Measurements from ENCODE around the gene SETD9.

The SETD9 gene

DNA sequence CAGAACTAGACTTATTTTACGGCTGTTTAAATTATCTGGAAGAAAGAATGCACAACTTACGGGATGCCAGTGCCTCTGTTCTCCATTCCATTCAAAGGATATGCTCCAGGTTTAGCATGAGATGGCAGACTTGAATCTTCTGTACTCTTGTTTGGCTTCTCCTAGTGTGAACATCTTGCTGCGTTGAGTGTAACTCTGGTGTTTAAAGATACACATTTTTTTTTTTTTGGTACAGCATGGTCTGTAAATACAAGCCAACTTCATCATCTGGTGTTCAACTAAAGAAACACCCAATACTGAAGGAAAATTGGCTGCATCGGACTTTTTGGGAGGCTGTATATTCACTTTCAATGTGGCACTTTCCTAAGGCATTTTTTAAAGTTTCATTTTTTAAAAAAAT lies 49.9 kb downstream of the SETD9 start:
- H3K27ac ChIP-seq (replicated peaks), result no peak overlapping the region
- TF ChIP-seq REST (IDR thresholded peaks at IDR 0.05; ENCODE audit: insufficient replicate concordance, low read depth), result no peak
- no peak for DNase-seq (ENCODE audit: low read depth in 1 of 2, low spot score in 1 of 2)
- no peaks in the 10 kb centered on the region for H3K27me3 ChIP-seq (ENCODE audit: insufficient read depth, poor library complexity, severe bottlenecking)
- H3K4me3 ChIP-seq (replicated peaks; ENCODE audit: insufficient read depth, low read length), result no peak overlapping the region

DNA sequence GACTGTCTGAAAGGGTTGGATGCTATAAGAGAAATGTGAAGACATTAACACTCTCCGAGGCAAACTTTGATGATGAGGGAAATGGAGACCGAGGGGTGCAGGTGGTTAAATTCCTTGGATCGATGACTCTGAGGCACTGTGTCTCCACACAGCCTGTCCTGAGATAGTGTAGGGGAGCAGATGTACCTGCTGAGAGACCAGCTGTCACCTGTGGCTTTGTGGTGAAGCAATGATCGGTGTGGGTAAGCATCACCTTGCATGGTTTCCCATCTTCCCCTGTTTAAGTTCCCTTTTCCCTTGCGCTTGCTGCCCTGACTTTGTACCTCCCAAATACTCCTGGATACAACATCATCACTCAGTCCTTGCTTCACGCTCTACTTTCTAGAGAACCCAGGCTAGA lies 52.4 kb downstream of the SETD9 start:
- no peak for DNase-seq (ENCODE audit: low read depth in 1 of 2, low spot score in 1 of 2)
- Histone ChIP-seq H3K27ac (replicated peaks) (no peak overlapping the region), H3K27me3 (ENCODE audit: insufficient read depth, poor library complexity, severe bottlenecking) (no peaks in the 10 kb centered on the region), H3K4me3 (replicated peaks; ENCODE audit: insufficient read depth, low read length) (no peak overlapping the region)
- TF ChIP-seq GABPA (IDR thresholded peaks at IDR 0.05; ENCODE audit: low read depth), result no peak
- no peak for TF ChIP-seq REST (IDR thresholded peaks at IDR 0.05; ENCODE audit: insufficient replicate concordance, low read depth)
- no peak for TF ChIP-seq POLR2AphosphoS5 (IDR thresholded peaks at IDR 0.05; ENCODE audit: low read depth)
- TF ChIP-seq SPI1 (IDR thresholded peaks at IDR 0.05; ENCODE audit: borderline replicate concordance, low read depth), result no peak
- no peak for TF ChIP-seq CTCF (IDR thresholded peaks at IDR 0.05; ENCODE audit: insufficient read depth, low read length)

DNA sequence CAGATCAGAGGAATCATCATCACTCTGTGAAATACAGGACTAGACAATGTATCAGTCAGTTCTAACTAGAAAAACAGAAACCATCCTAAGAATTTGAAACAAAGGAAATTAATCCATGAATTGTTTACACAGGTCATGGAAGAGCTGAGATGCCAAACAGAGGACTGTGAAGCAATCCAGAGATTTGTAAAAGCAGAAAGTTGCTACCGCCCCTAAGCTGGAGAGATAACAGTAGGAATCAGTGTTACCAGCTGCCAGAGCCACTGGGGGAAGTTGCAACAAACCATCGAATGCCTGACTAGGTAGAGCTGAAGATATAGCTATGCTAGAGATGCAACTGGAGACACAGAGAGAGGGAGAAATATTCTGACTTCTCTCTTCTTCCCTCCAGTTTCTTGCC lies 52.9 kb downstream of the SETD9 start:
- Histone ChIP-seq H3K27me3 (ENCODE audit: insufficient read depth, poor library complexity, severe bottlenecking) (no peaks in the 10 kb centered on the region), H3K4me3 (replicated peaks; ENCODE audit: insufficient read depth, low read length) (no peak overlapping the region), H3K27ac (replicated peaks) (no peak overlapping the region)
- no peak for DNase-seq (ENCODE audit: low read depth in 1 of 2, low spot score in 1 of 2)
- TF ChIP-seq SPI1 (IDR thresholded peaks at IDR 0.05; ENCODE audit: borderline replicate concordance, low read depth), result no peak
- TF ChIP-seq CTCF (IDR thresholded peaks at IDR 0.05; ENCODE audit: insufficient read depth, low read length), result no peak
- TF ChIP-seq GABPA (IDR thresholded peaks at IDR 0.05; ENCODE audit: low read depth), result no peak
- TF ChIP-seq POLR2AphosphoS5 (IDR thresholded peaks at IDR 0.05; ENCODE audit: low read depth), result no peak
- TF ChIP-seq REST (IDR thresholded peaks at IDR 0.05; ENCODE audit: insufficient replicate concordance, low read depth), result no peak

DNA sequence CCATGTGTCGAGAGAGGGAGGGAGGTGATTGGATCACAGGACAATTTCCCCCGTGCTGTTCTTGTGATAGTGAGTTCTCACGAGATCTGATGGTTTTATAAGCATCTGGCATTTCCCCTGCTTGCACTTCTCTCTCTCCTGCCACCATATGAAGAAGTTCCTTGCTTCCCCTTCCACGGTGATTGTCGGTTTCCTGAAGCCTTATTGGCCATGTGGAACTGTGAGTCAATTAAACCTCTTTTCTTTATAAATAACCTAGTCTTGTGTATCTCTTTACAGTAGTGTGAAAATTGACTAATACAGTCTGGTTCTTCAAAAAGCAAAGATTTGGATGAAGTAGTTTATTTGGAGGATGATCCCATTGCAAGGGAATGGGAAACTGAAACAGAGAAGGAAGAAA lies 53.9 kb downstream of the SETD9 start:
- TF ChIP-seq SPI1 (IDR thresholded peaks at IDR 0.05; ENCODE audit: borderline replicate concordance, low read depth) (no peak), POLR2AphosphoS5 (IDR thresholded peaks at IDR 0.05; ENCODE audit: low read depth) (no peak), REST (IDR thresholded peaks at IDR 0.05; ENCODE audit: insufficient replicate concordance, low read depth) (no peak), CTCF (IDR thresholded peaks at IDR 0.05; ENCODE audit: insufficient read depth, low read length) (no peak), GABPA (IDR thresholded peaks at IDR 0.05; ENCODE audit: low read depth) (no peak)
- H3K27me3 ChIP-seq (ENCODE audit: insufficient read depth, poor library complexity, severe bottlenecking), result no peaks in the 10 kb centered on the region
- H3K4me3 ChIP-seq (replicated peaks; ENCODE audit: insufficient read depth, low read length), result no peak overlapping the region
- DNase-seq (ENCODE audit: low read depth in 1 of 2, low spot score in 1 of 2), result no peak
- no peak overlapping the region for H3K27ac ChIP-seq (replicated peaks)
